Choroid plexus epithelial cell (primary cell): ENCODE measurements around the gene FOXI2.
A peak's percentile ranks its signal among the peaks of the same experiment; 100 is the strongest.

Experiments
- DNase-seq: peaks from one replicate; pipeline ENCODE4 v3.0.0-alpha.2; 2010; ENCODE audit warnings: low read depth
- H3K4me3 ChIP-seq: 2 replicates; pipeline ENCODE4 v1.5.1; 2011; ENCODE audit warnings: low read depth, mild to moderate bottlenecking, control low read depth, low read length, moderate library complexity
- TF ChIP-seq, protein P1 (sequence below): conservative IDR thresholded peaks from 2 replicates; pipeline ENCODE4 v1.5.1; 2011; ENCODE audit warnings: low read depth, mild to moderate bottlenecking, control low read depth, inconsistent platforms, low read length, moderate library complexity

The FOXI2 gene

GRCh38 chr10:127699311-127699710 is 37.7 kb upstream of the FOXI2 start:
- TF ChIP-seq, protein P1, sequence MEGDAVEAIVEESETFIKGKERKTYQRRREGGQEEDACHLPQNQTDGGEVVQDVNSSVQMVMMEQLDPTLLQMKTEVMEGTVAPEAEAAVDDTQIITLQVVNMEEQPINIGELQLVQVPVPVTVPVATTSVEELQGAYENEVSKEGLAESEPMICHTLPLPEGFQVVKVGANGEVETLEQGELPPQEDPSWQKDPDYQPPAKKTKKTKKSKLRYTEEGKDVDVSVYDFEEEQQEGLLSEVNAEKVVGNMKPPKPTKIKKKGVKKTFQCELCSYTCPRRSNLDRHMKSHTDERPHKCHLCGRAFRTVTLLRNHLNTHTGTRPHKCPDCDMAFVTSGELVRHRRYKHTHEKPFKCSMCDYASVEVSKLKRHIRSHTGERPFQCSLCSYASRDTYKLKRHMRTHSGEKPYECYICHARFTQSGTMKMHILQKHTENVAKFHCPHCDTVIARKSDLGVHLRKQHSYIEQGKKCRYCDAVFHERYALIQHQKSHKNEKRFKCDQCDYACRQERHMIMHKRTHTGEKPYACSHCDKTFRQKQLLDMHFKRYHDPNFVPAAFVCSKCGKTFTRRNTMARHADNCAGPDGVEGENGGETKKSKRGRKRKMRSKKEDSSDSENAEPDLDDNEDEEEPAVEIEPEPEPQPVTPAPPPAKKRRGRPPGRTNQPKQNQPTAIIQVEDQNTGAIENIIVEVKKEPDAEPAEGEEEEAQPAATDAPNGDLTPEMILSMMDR: no peak
- H3K4me3 ChIP-seq: no peak overlapping the region

GRCh38 chr10:127702271-127702670 is 34.7 kb upstream of the FOXI2 start:
- H3K4me3 ChIP-seq: no peak overlapping the region
- no peak for DNase-seq
- TF ChIP-seq, protein P1: no peak

More at GRCh38 chr10:127699311-127699710, 37.7 kb upstream of the FOXI2 start:
- no peak for DNase-seq

- H3K4me3 ChIP-seq: no peak overlapping the region
- DNase-seq: no peak
- TF ChIP-seq, protein P1: no peak
Observed at GRCh38 chr10:127715249-127715648, 21.7 kb upstream of the FOXI2 start.

DNA sequence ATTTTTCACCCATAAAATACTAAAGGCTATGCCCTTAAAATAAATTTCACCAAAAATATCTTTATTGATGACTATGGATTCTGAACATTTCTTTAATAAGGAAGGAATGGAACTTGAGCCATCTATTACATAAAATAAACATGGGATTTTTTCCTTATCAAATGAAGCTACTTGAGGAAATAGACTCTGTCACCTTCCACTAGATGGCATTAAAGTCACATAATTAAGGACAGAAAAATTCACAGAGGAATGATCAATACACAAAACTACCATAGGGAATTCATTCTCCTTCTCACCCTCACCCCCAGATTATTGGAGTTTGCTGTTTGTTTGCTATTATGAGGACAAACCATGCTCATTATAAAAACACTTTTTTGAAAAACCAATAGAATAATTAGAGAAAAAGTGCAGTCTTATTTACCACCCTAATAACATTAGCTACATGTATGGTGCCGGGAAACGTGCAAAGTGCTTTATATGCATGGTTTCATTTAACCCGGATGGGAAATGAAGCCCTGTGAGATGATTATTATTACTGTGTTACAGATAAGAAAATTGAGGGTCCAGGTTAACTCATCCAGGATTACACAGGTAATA is 21.1 kb upstream of the FOXI2 start:
- DNase-seq: peak; percentile 53
- H3K4me3 ChIP-seq: no peak overlapping the region
- TF ChIP-seq, protein P1: peak; percentile 42

GRCh38 chr10:127720142-127720541 is 16.8 kb upstream of the FOXI2 start:
- no peak for DNase-seq
- TF ChIP-seq, protein P1: no peak
- no peak overlapping the region for H3K4me3 ChIP-seq

GRCh38 chr10:127720903-127721302 is 16.1 kb upstream of the FOXI2 start:
- DNase-seq: no peak
- no peak overlapping the region for H3K4me3 ChIP-seq
- TF ChIP-seq, protein P1: no peak

DNA sequence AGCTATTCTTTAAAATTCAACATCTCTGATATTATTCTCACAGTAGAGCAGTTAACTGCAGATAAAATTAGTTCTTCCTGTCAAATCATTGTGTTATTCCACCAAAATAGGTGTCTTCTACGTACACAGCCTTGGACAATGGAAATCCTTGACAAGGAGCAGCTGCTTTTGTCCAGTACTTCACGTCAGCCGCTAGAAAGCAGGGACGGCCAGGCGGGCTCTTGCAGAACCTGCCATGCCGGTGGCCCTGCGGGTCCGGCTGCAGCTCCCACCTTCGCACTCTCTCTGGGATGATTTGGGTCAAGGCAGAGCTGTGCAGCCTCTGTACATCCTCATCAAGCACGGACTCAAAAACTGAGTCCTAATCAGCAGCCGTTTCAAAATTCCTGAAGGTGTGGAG is 2.2 kb upstream of the FOXI2 start:
- no peak for DNase-seq
- H3K4me3 ChIP-seq: no peak overlapping the region
- TF ChIP-seq, protein P1: no peak
